GM12875 (cell line): ENCODE results near the gene ANP32A.

Experiments
- H3K4me3 ChIP-seq: one replicate; pipeline ENCODE4 v1.5.1; 2011; ENCODE audit warnings: low read depth, low read length, control low read depth
- CTCF ChIP-seq: IDR thresholded peaks from 2 replicates; pipeline ENCODE4 v1.5.1; 2011; ENCODE audit warnings: low read depth, mild to moderate bottlenecking, control low read depth, inconsistent platforms, low read length, moderate library complexity, borderline replicate concordance; ENCODE audit not compliant: insufficient read depth

ANP32A gene

GRCh38 chr15:68830141-68830785 is 9.6 kb upstream of the ANP32A start:
- no peak for TF ChIP-seq CTCF
- no peak overlapping the region for H3K4me3 ChIP-seq

GRCh38 chr15:68829068-68829467 is 8.4 kb upstream of the ANP32A start:
- peak; percentile 62 for TF ChIP-seq CTCF
- no peak overlapping the region for H3K4me3 ChIP-seq

GRCh38 chr15:68823561-68823960 is 2.9 kb upstream of the ANP32A start:
- no peak overlapping the region for H3K4me3 ChIP-seq
- TF ChIP-seq CTCF, result no peak

- no peak overlapping the region for H3K4me3 ChIP-seq
- TF ChIP-seq CTCF, result no peak
Measured at GRCh38 chr15:68822818-68823217, 2.1 kb upstream of the ANP32A start.

- H3K4me3 ChIP-seq, result peak overlapping the region; percentile 94
- no peak for TF ChIP-seq CTCF
Measured at GRCh38 chr15:68821841-68822381, 1.2 kb upstream of the ANP32A start.

GRCh38 chr15:68821190-68821840 is 620 bp upstream of the ANP32A start:
- TF ChIP-seq CTCF, result no peak
- peak overlapping the region; percentile 94 for H3K4me3 ChIP-seq
